NT2/D1 (cell line): ENCODE results near the gene SENP3.

Source experiments
- SUZ12 ChIP-seq: IDR thresholded peaks from 2 replicates; pipeline ENCODE4 v1.6.1; 2011; ENCODE audit not compliant: insufficient read length, insufficient read depth; ENCODE audit errors: extremely low read depth
- YY1 ChIP-seq: IDR thresholded peaks from 2 replicates; pipeline ENCODE4 v1.6.1; 2011; ENCODE audit not compliant: insufficient read length, insufficient read depth
- ZNF274 ChIP-seq: IDR thresholded peaks from 2 replicates; pipeline ENCODE4 v1.6.1; 2011; ENCODE audit warnings: mild to moderate bottlenecking, low read depth, low read length

DNA sequence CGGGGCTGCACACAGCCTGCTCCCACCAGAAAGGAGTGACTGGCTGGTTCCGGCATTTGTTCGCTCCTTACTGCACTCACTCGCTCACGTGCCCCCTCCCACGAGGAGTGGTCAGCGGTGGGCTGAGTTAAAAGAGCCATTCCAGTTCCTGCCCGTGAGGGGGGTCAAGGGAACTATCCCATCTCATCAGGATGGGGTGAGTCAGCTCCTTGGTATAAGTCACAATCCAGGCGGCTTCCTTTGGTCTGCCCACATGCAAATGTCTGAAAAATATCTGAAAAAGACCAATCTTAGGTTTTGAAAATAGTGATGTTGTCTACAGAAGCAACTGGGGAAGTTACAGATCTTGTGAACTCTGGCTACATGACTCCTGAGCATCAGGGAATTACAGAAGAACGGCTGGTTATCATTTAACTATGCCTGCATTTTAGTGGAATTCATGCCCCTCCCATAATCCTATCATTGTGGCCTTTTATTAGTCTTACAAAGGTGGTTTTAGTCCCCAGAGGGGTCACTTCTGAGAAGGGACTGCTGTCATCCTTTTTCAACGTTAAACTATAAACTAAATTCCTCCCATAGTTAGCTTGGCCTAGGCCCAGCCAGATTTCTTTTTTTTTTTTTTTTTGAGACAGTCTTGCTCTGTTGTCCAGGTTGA is 22.7 kb upstream of the SENP3 start:
- TF ChIP-seq YY1: no peak
- TF ChIP-seq ZNF274: no peak
- TF ChIP-seq SUZ12: no peak
